IMR-90 (cell line): ENCODE data around the gene MAPK9. TPM values are rescaled to one million over a fixed set of nuclear protein-coding genes. Genes with fewer than 3 reads are reported as not detected.

Source experiments
- ATAC-seq: fragments of 200-7000 bp; cut with Tn5 transposase; 2 replicates; pipeline ENCODE4 v1.9.1; 2020; ENCODE audit warnings: low read depth, mild to moderate bottlenecking, moderate library complexity
- BruUV-seq: library from RNA; stranded (reverse); fragments of 400-500 nt; replicated peaks from 2 replicates; lab custom pipeline; 2021; lab: Mats Ljungman, UMichigan
- CTCF ChIA-PET: fragments of 300-600 bp; formaldehyde crosslinking; extraction: SDS; loops from one replicate; lab custom pipeline; 2021; ENCODE audit warnings: antibody characterized with exemption; lab: Yijun Ruan, JAX
- POLR2A ChIA-PET: fragments of 300-600 bp; sonication (Branson Sonifier 250); formaldehyde crosslinking; loops from one replicate; lab custom pipeline; 2022; ENCODE audit warnings: antibody characterized with exemption; ENCODE audit not compliant: unreplicated experiment; lab: Charles Lee
- DNase-seq: peaks from one replicate; pipeline ENCODE4 v3.0.0; 2013
- H2AFZ ChIP-seq: replicated peaks from 2 replicates; pipeline ENCODE3; 2013; ENCODE audit warnings: low read length, mild to moderate bottlenecking; ENCODE audit not compliant: poor library complexity
- H2AK5ac ChIP-seq: 2 replicates; pipeline ENCODE4 v1.6.1; 2013; ENCODE audit warnings: low read depth, low read length, inconsistent platforms
- H2AK9ac ChIP-seq: replicated peaks from 2 replicates; pipeline ENCODE3; 2013; ENCODE audit warnings: mild to moderate bottlenecking, low read depth, low read length, moderate library complexity; ENCODE audit not compliant: poor library complexity
- H2BK120ac ChIP-seq: 2 replicates; pipeline ENCODE4 v1.6.1; 2013; ENCODE audit warnings: low read depth, low read length, inconsistent platforms
- H2BK15ac ChIP-seq: 3 replicates; pipeline ENCODE4 v1.6.1; 2013; ENCODE audit warnings: low read depth, low read length, inconsistent platforms
- H2BK20ac ChIP-seq: 2 replicates; pipeline ENCODE4 v1.6.1; 2013; ENCODE audit warnings: low read depth, mild to moderate bottlenecking, inconsistent platforms, low read length, moderate library complexity
- H2BK5ac ChIP-seq: 2 replicates; pipeline ENCODE4 v1.6.1; 2013; ENCODE audit warnings: mild to moderate bottlenecking, low read depth, low read length, inconsistent platforms; ENCODE audit not compliant: poor library complexity, severe bottlenecking
- H3K14ac ChIP-seq: replicated peaks from 2 replicates; pipeline ENCODE4 v1.6.1; 2013; ENCODE audit warnings: low read depth, low read length, inconsistent platforms
- H3K18ac ChIP-seq: 2 replicates; pipeline ENCODE4 v1.6.1; 2013; ENCODE audit warnings: low read depth, low read length, control low read depth
- H3K23ac ChIP-seq: 2 replicates; pipeline ENCODE4 v1.6.1; 2013; ENCODE audit warnings: low read depth, low read length, inconsistent platforms
- H3K27ac ChIP-seq: 2 replicates; pipeline ENCODE4 v1.5.1; 2013; ENCODE audit warnings: mild to moderate bottlenecking, control low read depth, low read length; ENCODE audit not compliant: insufficient read depth
- H3K27me3 ChIP-seq: 2 replicates; pipeline ENCODE4 v1.6.1; 2013; ENCODE audit warnings: low read length; ENCODE audit not compliant: control insufficient read depth, insufficient read depth
- H3K36me3 ChIP-seq: 2 replicates; pipeline ENCODE4 v1.6.1; 2013; ENCODE audit warnings: low read length, mixed read lengths; ENCODE audit not compliant: control insufficient read depth, insufficient read depth
- H3K4ac ChIP-seq: 2 replicates; pipeline ENCODE4 v1.6.1; 2013; ENCODE audit warnings: low read depth, low read length, inconsistent platforms
- H3K4me1 ChIP-seq: 2 replicates; pipeline ENCODE4 v1.6.1; 2013; ENCODE audit warnings: low read length, mixed read lengths; ENCODE audit not compliant: control insufficient read depth, insufficient read depth
- H3K4me2 ChIP-seq: 2 replicates; pipeline ENCODE4 v1.6.1; 2013; ENCODE audit warnings: low read depth, mild to moderate bottlenecking, control low read depth, low read length, moderate library complexity
- H3K4me3 ChIP-seq: 2 replicates; pipeline ENCODE4 v1.5.1; 2013; ENCODE audit warnings: low read depth, mild to moderate bottlenecking, control low read depth, low read length, moderate library complexity; ENCODE audit not compliant: insufficient read depth
- H3K56ac ChIP-seq: 2 replicates; pipeline ENCODE4 v1.6.1; 2013; ENCODE audit warnings: low read length, inconsistent platforms; ENCODE audit not compliant: insufficient read depth; ENCODE audit errors: extremely low read depth
- H3K79me1 ChIP-seq, 2 experiments: 2 replicates each; pipeline ENCODE4 v1.6.1; 2013; ENCODE audit warnings: low read length in 2 of 2, inconsistent platforms in 1 of 2, low read depth in 1 of 2
- H3K9ac ChIP-seq: 2 replicates; pipeline ENCODE4 v1.6.1; 2013; ENCODE audit warnings: low read depth, low read length, control low read depth
- H3K9me1 ChIP-seq: 2 replicates; pipeline ENCODE4 v1.6.1; 2013; ENCODE audit warnings: low read length, inconsistent platforms; ENCODE audit not compliant: insufficient read depth
- H3K9me3 ChIP-seq: 2 replicates; pipeline ENCODE4 v1.6.1; 2013; ENCODE audit warnings: low read length; ENCODE audit not compliant: control insufficient read depth, insufficient read depth
- H4K20me1 ChIP-seq: 2 replicates; pipeline ENCODE4 v1.6.1; 2013; ENCODE audit warnings: low read length, inconsistent platforms; ENCODE audit not compliant: insufficient read depth
- H4K5ac ChIP-seq: 2 replicates; pipeline ENCODE4 v1.6.1; 2013; ENCODE audit warnings: mild to moderate bottlenecking, low read depth, low read length, control low read depth
- H4K8ac ChIP-seq, 2 experiments: 2 replicates each; pipeline ENCODE4 v1.6.1; 2013; ENCODE audit warnings: low read depth in 2 of 2, low read length in 2 of 2, control low read depth in 1 of 2, inconsistent platforms in 1 of 2
- H4K91ac ChIP-seq: 2 replicates; pipeline ENCODE4 v1.6.1; 2013; ENCODE audit warnings: low read depth, low read length, inconsistent platforms; ENCODE audit not compliant: insufficient read depth
- BHLHE40 ChIP-seq: fragments of 150-350 bp; IDR thresholded peaks from 2 replicates; pipeline ENCODE4 v1.6.1; 2016; ENCODE audit warnings: mild to moderate bottlenecking, low read depth, low read length
- CEBPB ChIP-seq: IDR thresholded peaks from 2 replicates; pipeline ENCODE4 v1.6.1; 2012; ENCODE audit warnings: low read depth, low read length, improper control_type of control experiment
- CHD1 ChIP-seq: IDR thresholded peaks from 2 replicates; pipeline ENCODE4 v1.6.1; 2012; ENCODE audit warnings: low read depth, low read length, improper control_type of control experiment
- CTCF ChIP-seq: conservative IDR thresholded peaks from 2 replicates; pipeline ENCODE4 v1.5.1; 2012; ENCODE audit warnings: mild to moderate bottlenecking, low read depth, low read length, improper control_type of control experiment
- ELK1 ChIP-seq: fragments of 150-350 bp; IDR thresholded peaks from 2 replicates; pipeline ENCODE4 v1.6.1; 2016; ENCODE audit warnings: low read depth, mild to moderate bottlenecking, low read length, moderate library complexity, borderline replicate concordance
- FOS ChIP-seq: fragments of 150-350 bp; IDR thresholded peaks from 2 replicates; pipeline ENCODE4 v1.6.1; 2016; ENCODE audit warnings: low read depth, low read length
- MAFK ChIP-seq: IDR thresholded peaks from 2 replicates; pipeline ENCODE4 v1.6.1; 2012; ENCODE audit warnings: low read depth, low read length, improper control_type of control experiment
- MAZ ChIP-seq: IDR thresholded peaks from 2 replicates; pipeline ENCODE4 v1.6.1; 2012; ENCODE audit warnings: low read depth, mild to moderate bottlenecking, low read length, improper control_type of control experiment, moderate library complexity, borderline replicate concordance
- MXI1 ChIP-seq: IDR thresholded peaks from 2 replicates; pipeline ENCODE4 v1.6.1; 2012; ENCODE audit warnings: low read depth, mild to moderate bottlenecking, low read length, moderate library complexity, borderline replicate concordance
- NFE2L2 ChIP-seq: fragments of 150-350 bp; IDR thresholded peaks from 2 replicates; pipeline ENCODE4 v1.6.1; 2016; ENCODE audit warnings: low read depth, mild to moderate bottlenecking, low read length
- POLR2A ChIP-seq: IDR thresholded peaks from 2 replicates; pipeline ENCODE4 v1.6.1; 2012; ENCODE audit warnings: mild to moderate bottlenecking, low read depth, low read length
- RAD21 ChIP-seq: IDR thresholded peaks from 2 replicates; pipeline ENCODE4 v1.6.1; 2012; ENCODE audit warnings: low read length, improper control_type of control experiment
- RCOR1 ChIP-seq: IDR thresholded peaks from 2 replicates; pipeline ENCODE4 v1.6.1; 2012; ENCODE audit warnings: mild to moderate bottlenecking, low read length, improper control_type of control experiment; ENCODE audit not compliant: insufficient replicate concordance
- RFX5 ChIP-seq: IDR thresholded peaks from 2 replicates; pipeline ENCODE4 v1.8.0; 2012; ENCODE audit warnings: low read depth, mild to moderate bottlenecking, low read length, moderate library complexity
- SMC3 ChIP-seq: fragments of 150-350 bp; IDR thresholded peaks from 2 replicates; pipeline ENCODE4 v1.6.1; 2016; ENCODE audit warnings: low read depth, mild to moderate bottlenecking, antibody characterized with exemption, low read length, moderate library complexity
- USF2 ChIP-seq: fragments of 150-350 bp; IDR thresholded peaks from 2 replicates; pipeline ENCODE4 v1.6.1; 2017; ENCODE audit warnings: mild to moderate bottlenecking, antibody characterized with exemption, low read length, low read depth
- WGBS, 2 experiments: methylation state at CpG; one replicate each; pipeline versions ENCODE4 v1.1.5 to v1.1.7; 2013; ENCODE audit warnings: missing lambda C conversion rate in 2 of 2; ENCODE audit not compliant: insufficient read length in 1 of 2; ENCODE audit errors: extremely low coverage in 2 of 2; 5-methylcytosine and 5-hydroxymethylcytosine counted together
- dilution Hi-C: fragments of 300-500 bp; cut with HindIII; formaldehyde crosslinking; loops from one replicate; pipeline ENCODE4 v1.14.3; 2018; ENCODE audit warnings: low sequenced_read_pairs; ENCODE audit not compliant: unreplicated experiment
- in situ Hi-C: fragments of 300-500 bp; cut with MboI; formaldehyde crosslinking; loops from 3 replicates; pipeline ENCODE4 v1.14.3; 2019; ENCODE audit warnings: low sequenced_read_pairs, inconsistent platforms, mixed read lengths
- intact Hi-C: fragments of 100-400 bp; cut with micrococcal nuclease; formaldehyde crosslinking; loops from 2 replicates; pipeline ENCODE4 v1.10.0; 2022
- polyA plus RNA-seq, 3 experiments: library from polyadenylated mRNA; depleted of rRNA; stranded (reverse); fragments of >200 nt; gene quantifications; 2 replicates each; pipeline ENCODE4 v1.2.3, GENCODE V29; 2012; ENCODE audit warnings: low replicate concordance in 1 of 3
- total RNA-seq: library from RNA; depleted of rRNA; stranded (reverse); fragments of >200 nt; gene quantifications from 2 replicates; pipeline ENCODE4 v1.2.3, GENCODE V29; 2012

The MAPK9 gene
- total and polyA plus RNA-seq, 2 of the 4 experiments (the other 2 are of a cell fraction): 22.9 to 23.3 TPM

- intact Hi-C loops: no loop called here
- dilution Hi-C loops: no loop called here
- no peak overlapping the region for H4K91ac ChIP-seq
- H2BK120ac ChIP-seq: no peak overlapping the region
- H4K20me1 ChIP-seq: no peaks in the 10 kb centered on the region
- no peaks in the 10 kb centered on the region for H3K4me1 ChIP-seq
- no peak overlapping the region for H2BK15ac ChIP-seq
- H2AK9ac ChIP-seq: no peak overlapping the region
- no peak overlapping the region for H3K9ac ChIP-seq
- no peaks in the 10 kb centered on the region for H3K9me1 ChIP-seq
- ChIA-PET POLR2A (no interaction called here), CTCF (no interaction called here)
- H2AFZ ChIP-seq: no peak overlapping the region
- H4K8ac ChIP-seq: no peak overlapping the region
- ATAC-seq: no peak
- no peaks in the 10 kb centered on the region for H3K36me3 ChIP-seq
- no peak overlapping the region for H3K4me3 ChIP-seq
- no TSS peak for BruUV-seq
- no peak overlapping the region for H3K18ac ChIP-seq
- H3K56ac ChIP-seq: no peak overlapping the region
- 82% methylated on average over 5 of the region's 24 CpGs; no CpG with 5 or more reads in 1 of the 2 experiments for WGBS, 2 experiments
- in situ Hi-C loops: no loop called here
- H4K5ac ChIP-seq: no peak overlapping the region
- no peak overlapping the region for H2AK5ac ChIP-seq
- H3K27ac ChIP-seq: no peak overlapping the region
- DNase-seq: no peak
- no peaks in the 10 kb centered on the region for H3K9me3 ChIP-seq
- no peak overlapping the region for H2BK20ac ChIP-seq
- no peak for TF ChIP-seq MAFK
- no peak for TF ChIP-seq ELK1
- TF ChIP-seq CEBPB: no peak
- no peak for TF ChIP-seq BHLHE40
- TF ChIP-seq RFX5: no peak
- no peak for TF ChIP-seq SMC3
- no peak for TF ChIP-seq RAD21
- TF ChIP-seq USF2: no peak
- TF ChIP-seq MXI1: no peak
- no peak for TF ChIP-seq POLR2A
- TF ChIP-seq FOS: no peak
- no peak for TF ChIP-seq RCOR1
- no peak for TF ChIP-seq CHD1
- no peak for TF ChIP-seq CTCF
- TF ChIP-seq MAZ: no peak
- TF ChIP-seq NFE2L2: no peak
- H3K4ac ChIP-seq: no peak overlapping the region
- no peak overlapping the region for H3K14ac ChIP-seq
- no peaks in the 10 kb centered on the region for H3K79me1 ChIP-seq
- no peak overlapping the region for H2BK5ac ChIP-seq
- H3K23ac ChIP-seq: no peak overlapping the region
- no peak overlapping the region for H3K4me2 ChIP-seq
- 0 out of 2 replicates have a peak, but pooled peaks cover 4% of the 10 kb centered on the region for H3K27me3 ChIP-seq
These were observed 98.0 kb downstream of the MAPK9 start for GRCh38 chr5:180193749-180194375.
